ENCODE measurements around the gene DOK3.

DOK3 gene
- long read RNA-seq, transcript DOK3-205 (6 exons, 1,872 nt), result minor isoform, 6 of 158 reads
- long read RNA-seq, transcript DOK3-212 (6 exons, 1,775 nt), result major isoform, 11 of 158 reads
- long read RNA-seq, partial matches to known transcripts, result 10 of 158 reads
- long read RNA-seq, other reads (novel, unspliced or antisense), result 128 of 158 reads

DNA sequence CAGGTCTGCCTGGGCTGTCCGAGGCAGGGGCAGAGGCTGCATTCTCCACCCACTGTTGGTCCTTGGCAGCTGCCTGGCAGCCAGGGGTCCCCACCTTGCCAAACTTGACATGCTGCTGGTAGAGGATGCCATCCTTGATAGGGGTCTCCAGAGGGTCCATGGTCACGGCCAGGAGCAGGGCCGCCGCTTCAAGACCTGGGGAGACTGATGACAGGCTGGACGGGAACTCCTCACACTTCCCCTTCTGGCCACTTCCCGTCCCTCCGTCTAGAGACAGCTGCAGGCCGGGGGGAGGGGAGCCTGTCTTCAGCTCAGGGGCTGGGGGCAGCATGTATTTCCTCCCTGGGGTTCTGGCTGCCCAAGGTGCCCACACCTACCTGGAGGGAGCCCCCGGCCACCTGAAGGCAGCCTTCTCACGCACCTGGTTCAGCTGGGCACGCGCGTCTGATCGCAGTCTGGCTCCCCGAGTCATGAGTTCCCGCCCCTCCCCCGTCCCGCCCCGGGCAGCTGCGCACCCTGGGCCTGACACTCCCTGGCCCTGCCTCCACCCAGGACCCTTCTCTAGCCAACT is at the start of gene DOK3:
DOK3 (minus strand) TSS at position 446 of the 571 bp plus-strand sequence; CDS start at position 160, 286 bp downstream.
- peak; percentile 81 to 84 for DNase-seq (ENCODE audit: low read depth in 1 of 2, low spot score in 1 of 2)
- no peaks in the 10 kb centered on the region for H3K27me3 ChIP-seq (ENCODE audit: insufficient read depth, poor library complexity, severe bottlenecking)
- TF ChIP-seq, protein P1, sequence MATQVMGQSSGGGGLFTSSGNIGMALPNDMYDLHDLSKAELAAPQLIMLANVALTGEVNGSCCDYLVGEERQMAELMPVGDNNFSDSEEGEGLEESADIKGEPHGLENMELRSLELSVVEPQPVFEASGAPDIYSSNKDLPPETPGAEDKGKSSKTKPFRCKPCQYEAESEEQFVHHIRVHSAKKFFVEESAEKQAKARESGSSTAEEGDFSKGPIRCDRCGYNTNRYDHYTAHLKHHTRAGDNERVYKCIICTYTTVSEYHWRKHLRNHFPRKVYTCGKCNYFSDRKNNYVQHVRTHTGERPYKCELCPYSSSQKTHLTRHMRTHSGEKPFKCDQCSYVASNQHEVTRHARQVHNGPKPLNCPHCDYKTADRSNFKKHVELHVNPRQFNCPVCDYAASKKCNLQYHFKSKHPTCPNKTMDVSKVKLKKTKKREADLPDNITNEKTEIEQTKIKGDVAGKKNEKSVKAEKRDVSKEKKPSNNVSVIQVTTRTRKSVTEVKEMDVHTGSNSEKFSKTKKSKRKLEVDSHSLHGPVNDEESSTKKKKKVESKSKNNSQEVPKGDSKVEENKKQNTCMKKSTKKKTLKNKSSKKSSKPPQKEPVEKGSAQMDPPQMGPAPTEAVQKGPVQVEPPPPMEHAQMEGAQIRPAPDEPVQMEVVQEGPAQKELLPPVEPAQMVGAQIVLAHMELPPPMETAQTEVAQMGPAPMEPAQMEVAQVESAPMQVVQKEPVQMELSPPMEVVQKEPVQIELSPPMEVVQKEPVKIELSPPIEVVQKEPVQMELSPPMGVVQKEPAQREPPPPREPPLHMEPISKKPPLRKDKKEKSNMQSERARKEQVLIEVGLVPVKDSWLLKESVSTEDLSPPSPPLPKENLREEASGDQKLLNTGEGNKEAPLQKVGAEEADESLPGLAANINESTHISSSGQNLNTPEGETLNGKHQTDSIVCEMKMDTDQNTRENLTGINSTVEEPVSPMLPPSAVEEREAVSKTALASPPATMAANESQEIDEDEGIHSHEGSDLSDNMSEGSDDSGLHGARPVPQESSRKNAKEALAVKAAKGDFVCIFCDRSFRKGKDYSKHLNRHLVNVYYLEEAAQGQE (IDR thresholded peaks at IDR 0.05; ENCODE audit: insufficient replicate concordance, low read depth), result no peak
- peak; percentile 97 for TF ChIP-seq SPI1 (IDR thresholded peaks at IDR 0.05; ENCODE audit: borderline replicate concordance, low read depth)
- H3K4me3 ChIP-seq (replicated peaks; ENCODE audit: insufficient read depth, low read length), result peak within 1 kb of the TSS; percentile 84
- H3K27ac ChIP-seq (replicated peaks), result peak within 1 kb of the TSS; percentile 96

DNA sequence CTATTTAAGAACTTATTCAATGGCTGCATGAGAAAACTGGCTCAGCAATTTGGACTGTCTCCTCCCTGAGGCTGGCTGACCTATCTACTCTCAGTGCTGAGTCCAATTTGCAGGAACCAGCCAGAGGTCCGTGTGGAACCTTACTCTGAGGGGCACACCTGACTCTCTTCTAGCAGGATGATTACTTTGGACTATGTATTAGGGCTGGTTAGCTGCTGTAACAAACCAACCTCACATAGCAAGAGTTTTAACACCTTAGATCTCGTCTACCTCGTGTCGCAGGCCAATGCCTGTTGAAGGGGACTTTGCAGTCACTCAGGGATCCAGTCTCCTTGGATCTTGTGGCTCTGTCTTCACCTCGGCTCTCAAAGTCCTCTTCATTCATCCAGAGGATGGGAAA is 48.2 kb upstream of the DOK3 start:
- Histone ChIP-seq H3K27ac (replicated peaks) (no peak overlapping the region), H3K4me3 (replicated peaks; ENCODE audit: insufficient read depth, low read length) (no peak overlapping the region), H3K27me3 (ENCODE audit: insufficient read depth, poor library complexity, severe bottlenecking) (no peaks in the 10 kb centered on the region)
- DNase-seq (ENCODE audit: low read depth in 1 of 2, low spot score in 1 of 2), result no peak
- TF ChIP-seq, protein P1 (IDR thresholded peaks at IDR 0.05; ENCODE audit: insufficient replicate concordance, low read depth), result no peak
- TF ChIP-seq GABPA (IDR thresholded peaks at IDR 0.05; ENCODE audit: low read depth) (no peak), CTCF (IDR thresholded peaks at IDR 0.05; ENCODE audit: insufficient read depth, low read length) (no peak), SPI1 (IDR thresholded peaks at IDR 0.05; ENCODE audit: borderline replicate concordance, low read depth) (no peak), POLR2AphosphoS5 (IDR thresholded peaks at IDR 0.05; ENCODE audit: low read depth) (no peak)

- H3K27me3 ChIP-seq (ENCODE audit: insufficient read depth, poor library complexity, severe bottlenecking), result no peaks in the 10 kb centered on the region
- no peak overlapping the region for H3K27ac ChIP-seq (replicated peaks)
- DNase-seq (ENCODE audit: low read depth in 1 of 2, low spot score in 1 of 2), result peak in 1 of 2 experiments; percentile 33
- no peak overlapping the region for H3K4me3 ChIP-seq (replicated peaks; ENCODE audit: insufficient read depth, low read length)
- peak; percentile 25; the same call in 1 of the 2 replicates for TF ChIP-seq SPI1 (IDR thresholded peaks at IDR 0.05; ENCODE audit: borderline replicate concordance, low read depth)
- TF ChIP-seq GABPA (IDR thresholded peaks at IDR 0.05; ENCODE audit: low read depth), result no peak
Observed at GRCh38 chr5:177557041-177557647, 47.5 kb upstream of the DOK3 start.

DNA sequence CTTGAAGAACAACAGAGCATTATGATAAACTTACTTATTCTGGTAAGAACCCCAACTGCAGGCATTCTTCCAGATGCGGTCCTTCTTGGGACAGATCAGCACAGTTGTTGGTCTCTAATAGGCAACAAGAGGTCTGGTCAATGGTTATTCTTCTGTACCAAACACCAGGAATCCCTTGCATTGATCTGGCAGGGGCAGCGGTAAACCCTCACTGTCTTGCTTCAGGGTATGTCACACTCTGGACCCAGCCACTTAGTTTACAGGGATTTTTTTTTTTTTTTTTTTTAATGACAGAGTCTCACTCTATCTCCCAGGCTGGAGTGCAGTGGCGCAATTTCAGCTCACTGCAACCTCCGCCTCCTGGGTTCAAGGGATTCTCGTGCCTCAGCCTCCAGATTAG is 46.0 kb upstream of the DOK3 start:
- no peak overlapping the region for H3K4me3 ChIP-seq (replicated peaks; ENCODE audit: insufficient read depth, low read length)
- H3K27me3 ChIP-seq (ENCODE audit: insufficient read depth, poor library complexity, severe bottlenecking), result no peaks in the 10 kb centered on the region
- no peak overlapping the region for H3K27ac ChIP-seq (replicated peaks)
- TF ChIP-seq, protein P1 (IDR thresholded peaks at IDR 0.05; ENCODE audit: insufficient replicate concordance, low read depth), result no peak
- no peak for DNase-seq (ENCODE audit: low read depth in 1 of 2, low spot score in 1 of 2)
